Neuron (in vitro differentiated cells): ENCODE results near the gene CDK1.

Source experiments
- H2AFZ ChIP-seq: one replicate; pipeline ENCODE4 v1.6.1; 2013; ENCODE audit warnings: low read depth, mild to moderate bottlenecking, inconsistent platforms, low read length, moderate library complexity
- H3K27me3 ChIP-seq: one replicate; pipeline ENCODE4 v1.6.1; 2013; ENCODE audit warnings: low read length; ENCODE audit not compliant: insufficient read depth
- H3K36me3 ChIP-seq: one replicate; pipeline ENCODE4 v1.6.1; 2013; ENCODE audit warnings: low read length; ENCODE audit not compliant: insufficient read depth
- H3K4me1 ChIP-seq: one replicate; pipeline ENCODE4 v1.6.1; 2013; ENCODE audit warnings: low read length; ENCODE audit not compliant: insufficient read depth
- H3K4me3 ChIP-seq: 2 replicates; pipeline ENCODE4 v1.5.1; 2013; ENCODE audit warnings: mild to moderate bottlenecking, low read length, moderate library complexity
- H3K9me3 ChIP-seq: one replicate; pipeline ENCODE4 v1.6.1; 2013; ENCODE audit warnings: low read length

The CDK1 gene

GRCh38 chr10:60747817-60748469 is 30.3 kb upstream of the CDK1 start:
- no peaks in the 10 kb centered on the region for H3K9me3 ChIP-seq
- H3K4me3 ChIP-seq, result no peak overlapping the region
- H2AFZ ChIP-seq, result no peak overlapping the region
- no peaks in the 10 kb centered on the region for H3K36me3 ChIP-seq
- H3K4me1 ChIP-seq, result peaks cover 11% of the 10 kb centered on the region
- H3K27me3 ChIP-seq, result no peaks in the 10 kb centered on the region

- Histone ChIP-seq H3K36me3 (no peaks in the 10 kb centered on the region), H2AFZ (no peak overlapping the region), H3K9me3 (no peaks in the 10 kb centered on the region), H3K4me3 (no peak overlapping the region), H3K27me3 (no peaks in the 10 kb centered on the region), H3K4me1 (peaks cover 10% of the 10 kb centered on the region)
Observed at GRCh38 chr10:60753152-60753551, 25.1 kb upstream of the CDK1 start.

- H3K36me3 ChIP-seq, result no peaks in the 10 kb centered on the region
- H3K9me3 ChIP-seq, result no peaks in the 10 kb centered on the region
- peaks cover 4% of the 10 kb centered on the region for H3K4me1 ChIP-seq
- no peak overlapping the region for H2AFZ ChIP-seq
- no peaks in the 10 kb centered on the region for H3K27me3 ChIP-seq
- no peak overlapping the region for H3K4me3 ChIP-seq
Observed at GRCh38 chr10:60753817-60754216, 24.5 kb upstream of the CDK1 start.

GRCh38 chr10:60757420-60757895 is 20.8 kb upstream of the CDK1 start:
- Histone ChIP-seq H3K36me3 (no peaks in the 10 kb centered on the region), H3K27me3 (no peaks in the 10 kb centered on the region), H2AFZ (no peak overlapping the region), H3K4me1 (no peaks in the 10 kb centered on the region), H3K4me3 (no peak overlapping the region), H3K9me3 (no peaks in the 10 kb centered on the region)

GRCh38 chr10:60759181-60759580 is 19.1 kb upstream of the CDK1 start:
- Histone ChIP-seq H3K9me3 (no peaks in the 10 kb centered on the region), H3K27me3 (no peaks in the 10 kb centered on the region), H3K36me3 (no peaks in the 10 kb centered on the region), H3K4me3 (no peak overlapping the region), H2AFZ (no peak overlapping the region), H3K4me1 (no peaks in the 10 kb centered on the region)

- Histone ChIP-seq H3K4me3 (no peak overlapping the region), H3K27me3 (no peaks in the 10 kb centered on the region), H2AFZ (no peak overlapping the region), H3K4me1 (no peaks in the 10 kb centered on the region), H3K9me3 (no peaks in the 10 kb centered on the region), H3K36me3 (no peaks in the 10 kb centered on the region)
Observed at GRCh38 chr10:60760711-60761210, 17.5 kb upstream of the CDK1 start.

GRCh38 chr10:60762554-60762953 is 15.7 kb upstream of the CDK1 start:
- H3K9me3 ChIP-seq, result no peaks in the 10 kb centered on the region
- H2AFZ ChIP-seq, result no peak overlapping the region
- no peak overlapping the region for H3K4me3 ChIP-seq
- H3K36me3 ChIP-seq, result no peaks in the 10 kb centered on the region
- no peaks in the 10 kb centered on the region for H3K4me1 ChIP-seq
- H3K27me3 ChIP-seq, result no peaks in the 10 kb centered on the region

GRCh38 chr10:60767424-60767823 is 10.9 kb upstream of the CDK1 start:
- Histone ChIP-seq H2AFZ (no peak overlapping the region), H3K4me1 (no peaks in the 10 kb centered on the region), H3K27me3 (no peaks in the 10 kb centered on the region), H3K36me3 (no peaks in the 10 kb centered on the region), H3K4me3 (no peak overlapping the region), H3K9me3 (no peaks in the 10 kb centered on the region)

GRCh38 chr10:60769406-60769805 is 8.9 kb upstream of the CDK1 start:
- Histone ChIP-seq H3K27me3 (no peaks in the 10 kb centered on the region), H3K4me3 (no peak overlapping the region), H3K36me3 (no peaks in the 10 kb centered on the region), H3K4me1 (no peaks in the 10 kb centered on the region), H2AFZ (no peak overlapping the region), H3K9me3 (peaks cover 1% of the 10 kb centered on the region)

- Histone ChIP-seq H2AFZ (peak overlapping the region; percentile 98), H3K36me3 (peaks cover 15% of the 10 kb centered on the region), H3K27me3 (no peaks in the 10 kb centered on the region), H3K4me1 (peaks cover 20% of the 10 kb centered on the region), H3K9me3 (peaks cover 1% of the 10 kb centered on the region), H3K4me3 (peak overlapping the region; percentile 54)
Observed at GRCh38 chr10:60777696-60778213, 523 bp upstream of the CDK1 start.

GRCh38 chr10:60778971-60779796 is 906 bp downstream of the CDK1 start:
- H3K9me3 ChIP-seq, result no peaks in the 10 kb centered on the region
- H2AFZ ChIP-seq, result peak overlapping the region; percentile 65
- no peaks in the 10 kb centered on the region for H3K27me3 ChIP-seq
- peaks cover 23% of the 10 kb centered on the region for H3K4me1 ChIP-seq
- peaks cover 26% of the 10 kb centered on the region for H3K36me3 ChIP-seq
- peak overlapping the region; percentile 86 for H3K4me3 ChIP-seq

- H3K4me3 ChIP-seq, result peak overlapping the region; percentile 19
Observed at GRCh38 chr10:60781661-60782060, 3.4 kb downstream of the CDK1 start.

GRCh38 chr10:60784641-60785040 is 6.4 kb downstream of the CDK1 start:
- H3K36me3 ChIP-seq, result peaks cover 73% of the 10 kb centered on the region
- no peak overlapping the region for H2AFZ ChIP-seq
- H3K4me3 ChIP-seq, result no peak overlapping the region
- no peaks in the 10 kb centered on the region for H3K27me3 ChIP-seq
- peaks cover 16% of the 10 kb centered on the region for H3K4me1 ChIP-seq
- no peaks in the 10 kb centered on the region for H3K9me3 ChIP-seq

More at GRCh38 chr10:60781661-60782060, 3.4 kb downstream of the CDK1 start:
- no peak overlapping the region for H2AFZ ChIP-seq
- H3K36me3 ChIP-seq, result peaks cover 45% of the 10 kb centered on the region
- no peaks in the 10 kb centered on the region for H3K27me3 ChIP-seq
- H3K9me3 ChIP-seq, result no peaks in the 10 kb centered on the region
- peaks cover 23% of the 10 kb centered on the region for H3K4me1 ChIP-seq
